Heart left ventricle (tissue), 13 donors: ENCODE measurements around the gene SART1.

Experiments
- POLR2A ChIP-seq, 2 donors: fragments of 450-650 bp; IDR thresholded peaks; one replicate each; pipeline ENCODE4 v1.6.1; 2017; ENCODE audit warnings: antibody characterized with exemption in 2 of 2, mild to moderate bottlenecking in 2 of 2, moderate library complexity in 2 of 2
- TF ChIP-seq, protein P1 (sequence below), 12 donors: fragments of 200-600 bp; sonication (generic) in 4 of 12; IDR thresholded peaks; one replicate each; pipeline versions ENCODE4 v1.5.0 to v1.8.0; 2018 to 2022; ENCODE audit warnings: antibody characterized with exemption in 12 of 12, mild to moderate bottlenecking in 5 of 12
- donor health status: ischemic (EF 13 %, LVEDD 7.1; RV severe dilation, severe dysfunction).
- donor health status: DM: no; HTN: yes; CAD: no.
- donor health status: DM: no; HTN: no; CAD: no.
- donor health status: ischemic (EF 25% LVEDD 6.9; RV normal size, moderate dysfunction).
- donor health status: ischemic (EF 25% LVEDD 5.7; RV mildly dilated, moderate dysfunction).
- donor health status: ischemic (EF 35%, LVEDD 5.7; RV mildly dilated, moderate dysfunction).
- donor health status: nonischemic (EF 11% LVEDD 7.7; RV severe dilation, severe dysfunction).
- donor health status: DM: yes; HTN: yes; CAD: no.
- donor health status: PGD.
- donor health status: ischemic (EF 29% LVEDD 5.4; RV normal size, mild dysfunction).
- donor health status: nonischemic (EF 23%, LVEDD 6.1; RV moderate dilation, normal function).

DNA sequence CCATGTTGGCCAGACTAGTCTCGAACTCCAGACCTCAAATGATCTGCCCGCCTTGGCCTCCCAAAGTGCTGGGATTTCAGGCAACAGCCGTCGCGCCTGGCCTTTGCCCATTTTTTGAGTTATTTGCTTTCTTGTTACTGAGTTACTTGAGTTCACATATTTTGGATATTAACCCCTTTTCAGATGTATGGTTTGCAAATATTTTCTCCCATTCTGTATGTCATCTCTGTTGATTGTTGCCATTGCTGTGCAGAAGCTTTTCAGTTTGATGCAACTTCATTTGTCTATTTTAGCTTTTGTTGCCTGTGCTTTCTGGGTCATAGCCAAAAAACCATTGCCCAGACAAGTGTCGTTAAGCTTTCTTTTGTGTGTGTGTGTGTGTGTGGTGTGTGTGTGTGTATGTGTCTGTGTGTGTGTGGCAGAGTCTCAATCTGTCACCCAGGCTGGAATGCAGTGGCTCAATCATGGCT is 9.4 kb upstream of the SART1 start:
- TF ChIP-seq, protein P1, sequence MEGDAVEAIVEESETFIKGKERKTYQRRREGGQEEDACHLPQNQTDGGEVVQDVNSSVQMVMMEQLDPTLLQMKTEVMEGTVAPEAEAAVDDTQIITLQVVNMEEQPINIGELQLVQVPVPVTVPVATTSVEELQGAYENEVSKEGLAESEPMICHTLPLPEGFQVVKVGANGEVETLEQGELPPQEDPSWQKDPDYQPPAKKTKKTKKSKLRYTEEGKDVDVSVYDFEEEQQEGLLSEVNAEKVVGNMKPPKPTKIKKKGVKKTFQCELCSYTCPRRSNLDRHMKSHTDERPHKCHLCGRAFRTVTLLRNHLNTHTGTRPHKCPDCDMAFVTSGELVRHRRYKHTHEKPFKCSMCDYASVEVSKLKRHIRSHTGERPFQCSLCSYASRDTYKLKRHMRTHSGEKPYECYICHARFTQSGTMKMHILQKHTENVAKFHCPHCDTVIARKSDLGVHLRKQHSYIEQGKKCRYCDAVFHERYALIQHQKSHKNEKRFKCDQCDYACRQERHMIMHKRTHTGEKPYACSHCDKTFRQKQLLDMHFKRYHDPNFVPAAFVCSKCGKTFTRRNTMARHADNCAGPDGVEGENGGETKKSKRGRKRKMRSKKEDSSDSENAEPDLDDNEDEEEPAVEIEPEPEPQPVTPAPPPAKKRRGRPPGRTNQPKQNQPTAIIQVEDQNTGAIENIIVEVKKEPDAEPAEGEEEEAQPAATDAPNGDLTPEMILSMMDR (IDR thresholded peaks at IDR 0.05), result no peak
- no peak for TF ChIP-seq POLR2A (IDR thresholded peaks at IDR 0.05)
